MCF 10A (cell line): Measurements from ENCODE around the gene PIP4K2A. TPM values are rescaled to one million over a fixed set of nuclear protein-coding genes. Genes with fewer than 3 reads are reported as not detected.

ENCODE experiments used
- BruUV-seq: library from RNA; stranded (reverse); fragments of 400-500 nt; replicated peaks from 2 replicates; lab custom pipeline; 2021; lab: Mats Ljungman, UMichigan
- CTCF ChIA-PET: fragments of 300-600 bp; sonication (Branson Sonifier 250); formaldehyde crosslinking; extraction: SDS; loops from one replicate; lab custom pipeline; 2021; ENCODE audit warnings: antibody characterized with exemption, inconsistent platforms; lab: Yijun Ruan, JAX
- POLR2A ChIA-PET: fragments of 300-600, 350-650 bp; sonication (Branson Sonifier 250); formaldehyde crosslinking; extraction: SDS; loops from one replicate; lab custom pipeline; 2020; ENCODE audit warnings: antibody characterized with exemption, inconsistent platforms; lab: Yijun Ruan, JAX
- DNase-seq: peaks from one replicate; pipeline ENCODE4 v3.0.0-alpha.2; 2018; ENCODE audit not compliant: unreplicated experiment
- H3K27ac Mint-ChIP-seq: one replicate; pipeline ENCODE4 v1.8.0; 2022; ENCODE audit warnings: mild to moderate bottlenecking, low read depth, mixed read lengths; ENCODE audit not compliant: unreplicated experiment
- H3K27me3 Mint-ChIP-seq: one replicate; pipeline ENCODE4 v1.8.0; 2022; ENCODE audit warnings: mixed read lengths; ENCODE audit not compliant: insufficient read depth, unreplicated experiment
- H3K36me3 Mint-ChIP-seq: one replicate; pipeline ENCODE4 v1.8.0; 2022; ENCODE audit warnings: mild to moderate bottlenecking, moderate library complexity, mixed read lengths; ENCODE audit not compliant: insufficient read depth, unreplicated experiment
- H3K4me1 Mint-ChIP-seq: one replicate; pipeline ENCODE4 v1.8.0; 2022; ENCODE audit warnings: mixed read lengths; ENCODE audit not compliant: insufficient read depth, unreplicated experiment
- H3K4me3 Mint-ChIP-seq: one replicate; pipeline ENCODE4 v1.8.0; 2022; ENCODE audit warnings: mild to moderate bottlenecking, moderate library complexity, mixed read lengths; ENCODE audit not compliant: unreplicated experiment
- H3K9me3 Mint-ChIP-seq: one replicate; pipeline ENCODE4 v1.8.0; 2022; ENCODE audit warnings: mixed read lengths; ENCODE audit not compliant: unreplicated experiment
- CTCF ChIP-seq: fragments of 200-600 bp; IDR thresholded peaks from one replicate; pipeline ENCODE4 v1.8.0; 2022; ENCODE audit warnings: antibody characterized with exemption, mild to moderate bottlenecking; ENCODE audit not compliant: unreplicated experiment
- intact Hi-C: fragments of 100-400 bp; cut with micrococcal nuclease; formaldehyde crosslinking; loops from 2 replicates; pipeline ENCODE4 v1.14.1; 2022
- total RNA-seq: library from RNA; stranded (reverse); gene quantifications from 2 replicates; pipeline ENCODE4 v1.2.3, GENCODE V29; 2022

The PIP4K2A gene
- total RNA-seq, 1 experiment from 2014 or later = 24.2 TPM

- no peak overlapping the region for H3K4me3 Mint-ChIP-seq
- CTCF ChIA-PET = no interaction called here
- POLR2A ChIA-PET = interaction anchor here (0.6 to 1.1 kb wide), 3 partner anchors 11 to 88 kb away, joined by 3 read pairs; no protein-coding TSS in a partner anchor
- no peak for TF ChIP-seq CTCF
- no peak overlapping the region for H3K27ac Mint-ChIP-seq
- H3K27me3 Mint-ChIP-seq = no peaks in the 10 kb centered on the region
- no TSS peak for BruUV-seq
- DNase-seq = no peak
- H3K36me3 Mint-ChIP-seq = no peaks in the 10 kb centered on the region
- peaks cover 12% of the 10 kb centered on the region for H3K4me1 Mint-ChIP-seq
- intact Hi-C loops = loop anchor here (5.0 to 10.0 kb wide), 4 partner anchors 103 to 385 kb away; partner anchors contain the start of gene BMI1
- H3K9me3 Mint-ChIP-seq = no peaks in the 10 kb centered on the region
These were observed 4.1 kb downstream of the PIP4K2A start for GRCh38 chr10:22710139-22710745.

- ChIA-PET POLR2A (no interaction called here), CTCF (interaction anchor here (1.0 kb wide), 1 partner anchor 123 kb away, joined by 3 read pairs; no protein-coding TSS in a partner anchor)
- H3K4me3 Mint-ChIP-seq = no peak overlapping the region
- DNase-seq = no peak
- TF ChIP-seq CTCF = no peak
- no peaks in the 10 kb centered on the region for H3K27me3 Mint-ChIP-seq
- no peaks in the 10 kb centered on the region for H3K36me3 Mint-ChIP-seq
- H3K4me1 Mint-ChIP-seq = peaks cover 12% of the 10 kb centered on the region
- H3K9me3 Mint-ChIP-seq = no peaks in the 10 kb centered on the region
- intact Hi-C loops = no loop called here
- H3K27ac Mint-ChIP-seq = no peak overlapping the region
- no TSS peak for BruUV-seq
These were observed 5.6 kb downstream of the PIP4K2A start for GRCh38 chr10:22708772-22709171.

GRCh38 chr10:22705527-22705926 is 8.9 kb downstream of the PIP4K2A start:
- POLR2A ChIA-PET = interaction anchor here (0.7 kb wide), 1 partner anchor 323 kb away, joined by 3 read pairs; no protein-coding TSS in a partner anchor
- intact Hi-C loops = no loop called here
- Mint-ChIP-seq H3K9me3 (no peaks in the 10 kb centered on the region), H3K27ac (no peak overlapping the region), H3K27me3 (no peaks in the 10 kb centered on the region), H3K36me3 (no peaks in the 10 kb centered on the region), H3K4me3 (no peak overlapping the region), H3K4me1 (no peaks in the 10 kb centered on the region)
- DNase-seq = no peak
- no TSS peak for BruUV-seq
- no peak for TF ChIP-seq CTCF
- CTCF ChIA-PET = no interaction called here

- no peak for TF ChIP-seq CTCF
- no peaks in the 10 kb centered on the region for H3K4me1 Mint-ChIP-seq
- no peaks in the 10 kb centered on the region for H3K9me3 Mint-ChIP-seq
- ChIA-PET POLR2A (interaction anchor here (1.2 kb wide), 1 partner anchor 14 kb away, joined by 3 read pairs; no protein-coding TSS in a partner anchor), CTCF (interaction anchor here (0.6 kb wide), 3 partner anchors 10 to 1028 kb away, joined by 3 to 6 read pairs (median 3); no protein-coding TSS in a partner anchor)
- DNase-seq = no peak
- H3K27me3 Mint-ChIP-seq = no peaks in the 10 kb centered on the region
- intact Hi-C loops = no loop called here
- no peak overlapping the region for H3K27ac Mint-ChIP-seq
- no peak overlapping the region for H3K4me3 Mint-ChIP-seq
- no TSS peak for BruUV-seq
- H3K36me3 Mint-ChIP-seq = no peaks in the 10 kb centered on the region
These were observed 9.4 kb downstream of the PIP4K2A start for GRCh38 chr10:22704942-22705341.
